Measurements from ENCODE around the gene TMEM156. TPM values are rescaled to one million over a fixed set of nuclear protein-coding genes. Genes with fewer than 3 reads are reported as not detected.

TMEM156 gene
- total and polyA plus RNA-seq, 12 donors = 0.10 to 1.1 (median 0.13) TPM; not detected in 7

DNA sequence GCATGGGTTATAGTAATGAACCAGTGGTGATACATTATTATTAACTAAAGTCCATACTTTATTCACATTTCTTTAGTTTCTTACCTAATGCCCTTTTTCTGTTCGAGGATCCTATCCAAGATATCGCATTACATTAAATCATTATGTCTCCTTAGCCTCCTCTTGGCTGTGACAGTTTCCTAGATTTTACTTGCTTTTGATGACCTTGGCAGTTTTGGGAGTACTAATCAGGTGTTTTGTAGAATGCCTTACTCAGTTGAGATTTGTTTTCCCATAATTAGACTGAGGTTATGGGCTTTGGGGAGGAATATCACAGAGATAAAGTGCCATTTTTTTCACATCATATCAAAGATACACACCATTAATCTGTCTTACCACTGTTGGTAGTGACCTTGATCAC, 34.8 kb upstream of the TMEM156 start:
- no peak for DNase-seq
- no peak overlapping the region for H3K4me3 ChIP-seq
- no peaks in the 10 kb centered on the region for H3K9me3 ChIP-seq
- H3K36me3 ChIP-seq = no peaks in the 10 kb centered on the region
- TF ChIP-seq, protein P1, sequence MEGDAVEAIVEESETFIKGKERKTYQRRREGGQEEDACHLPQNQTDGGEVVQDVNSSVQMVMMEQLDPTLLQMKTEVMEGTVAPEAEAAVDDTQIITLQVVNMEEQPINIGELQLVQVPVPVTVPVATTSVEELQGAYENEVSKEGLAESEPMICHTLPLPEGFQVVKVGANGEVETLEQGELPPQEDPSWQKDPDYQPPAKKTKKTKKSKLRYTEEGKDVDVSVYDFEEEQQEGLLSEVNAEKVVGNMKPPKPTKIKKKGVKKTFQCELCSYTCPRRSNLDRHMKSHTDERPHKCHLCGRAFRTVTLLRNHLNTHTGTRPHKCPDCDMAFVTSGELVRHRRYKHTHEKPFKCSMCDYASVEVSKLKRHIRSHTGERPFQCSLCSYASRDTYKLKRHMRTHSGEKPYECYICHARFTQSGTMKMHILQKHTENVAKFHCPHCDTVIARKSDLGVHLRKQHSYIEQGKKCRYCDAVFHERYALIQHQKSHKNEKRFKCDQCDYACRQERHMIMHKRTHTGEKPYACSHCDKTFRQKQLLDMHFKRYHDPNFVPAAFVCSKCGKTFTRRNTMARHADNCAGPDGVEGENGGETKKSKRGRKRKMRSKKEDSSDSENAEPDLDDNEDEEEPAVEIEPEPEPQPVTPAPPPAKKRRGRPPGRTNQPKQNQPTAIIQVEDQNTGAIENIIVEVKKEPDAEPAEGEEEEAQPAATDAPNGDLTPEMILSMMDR (IDR thresholded peaks at IDR 0.05) = no peak
- H3K27ac ChIP-seq = no peak overlapping the region
- 92 to 95% methylated on average over 2 of the region's 2 CpGs for WGBS, 2 donors
- no peak for ATAC-seq
- no peaks in the 10 kb centered on the region for H3K27me3 ChIP-seq
- intact Hi-C loops (cut with DNase I) = no loop called here
- H3K4me1 ChIP-seq = peaks cover 0 to 15% (median 0%) of the 10 kb centered on the region in 9 donors

GRCh38 chr4:39066371-39066770, 34.2 kb upstream of the TMEM156 start:
- DNase-seq = no peak
- Histone ChIP-seq H3K27me3 (no peaks in the 10 kb centered on the region), H3K4me3 (no peak overlapping the region), H3K36me3 (no peaks in the 10 kb centered on the region), H3K4me1 (peaks cover 0 to 20% (median 0%) of the 10 kb centered on the region in 9 donors), H3K9me3 (no peaks in the 10 kb centered on the region), H3K27ac (no peak overlapping the region)
- no peak for ATAC-seq
- intact Hi-C loops (cut with DNase I) = no loop called here
- TF ChIP-seq, protein P1 (IDR thresholded peaks at IDR 0.05) = no peak
- WGBS, 2 donors = 97 to 99% methylated on average over 2 of the region's 2 CpGs

DNA sequence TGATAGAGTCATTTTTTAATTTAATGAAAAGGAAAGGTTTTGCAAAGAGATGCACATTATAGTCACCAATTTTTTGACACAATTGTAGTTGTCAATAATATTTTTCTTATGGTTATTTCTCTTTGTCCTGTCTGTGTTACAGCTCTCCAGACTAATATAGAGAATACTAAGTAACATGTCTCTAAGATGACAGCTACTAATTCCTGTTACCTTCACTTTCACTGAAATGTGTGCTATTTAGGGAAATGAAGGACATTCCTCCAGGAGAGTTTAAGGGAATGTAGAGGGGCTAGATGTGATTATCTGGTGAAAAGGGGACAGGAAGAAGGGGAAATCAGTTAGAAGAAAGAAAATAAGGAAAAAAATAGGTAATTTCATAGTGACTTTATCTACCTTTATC, 31.2 kb upstream of the TMEM156 start:
- Histone ChIP-seq H3K27me3 (no peaks in the 10 kb centered on the region), H3K9me3 (no peaks in the 10 kb centered on the region), H3K4me1 (peaks cover 0 to 18% (median 0%) of the 10 kb centered on the region in 9 donors), H3K4me3 (no peak overlapping the region), H3K36me3 (no peaks in the 10 kb centered on the region), H3K27ac (no peak overlapping the region)
- intact Hi-C loops (cut with DNase I) = loop anchor here in 1 of 10 donors (5.0 kb wide), 1 partner anchor 39 kb away; no protein-coding TSS in a partner anchor
- ATAC-seq (no peak), DNase-seq (no peak)
- TF ChIP-seq, protein P1 (IDR thresholded peaks at IDR 0.05) = no peak

- Histone ChIP-seq H3K27me3 (no peaks in the 10 kb centered on the region), H3K4me3 (no peak overlapping the region), H3K36me3 (no peaks in the 10 kb centered on the region), H3K27ac (no peak overlapping the region), H3K4me1 (peaks cover 0 to 15% (median 0%) of the 10 kb centered on the region in 9 donors), H3K9me3 (no peaks in the 10 kb centered on the region)
- no peak for ATAC-seq
- DNase-seq = no peak
- TF ChIP-seq, protein P1 (IDR thresholded peaks at IDR 0.05) = no peak
- WGBS, 2 donors = 60 to 78% methylated on average over 4 of the region's 4 CpGs
- intact Hi-C loops (cut with DNase I) = loop anchor here in 1 of 10 donors (5.0 kb wide), 1 partner anchor 40 kb away; no protein-coding TSS in a partner anchor
Observed at GRCh38 chr4:39062770-39063097, 30.5 kb upstream of the TMEM156 start.
